IMR-90 (cell line): Measurements from ENCODE around the gene PFN2. TPM values are rescaled to one million over a fixed set of nuclear protein-coding genes. Genes with fewer than 3 reads are reported as not detected.
A peak's percentile ranks its signal among the peaks of the same experiment; 100 is the strongest.

Source experiments
- ATAC-seq: fragments of 200-7000 bp; cut with Tn5 transposase; 2 replicates; pipeline ENCODE4 v1.9.1; 2020; ENCODE audit warnings: low read depth, mild to moderate bottlenecking, moderate library complexity
- BruUV-seq: library from RNA; stranded (reverse); fragments of 400-500 nt; replicated peaks from 2 replicates; lab custom pipeline; 2021; lab: Mats Ljungman, UMichigan
- CTCF ChIA-PET: fragments of 300-600 bp; formaldehyde crosslinking; extraction: SDS; loops from one replicate; lab custom pipeline; 2021; ENCODE audit warnings: antibody characterized with exemption; lab: Yijun Ruan, JAX
- POLR2A ChIA-PET: fragments of 300-600 bp; sonication (Branson Sonifier 250); formaldehyde crosslinking; loops from one replicate; lab custom pipeline; 2022; ENCODE audit warnings: antibody characterized with exemption; ENCODE audit not compliant: unreplicated experiment; lab: Charles Lee
- DNase-seq: peaks from one replicate; pipeline ENCODE4 v3.0.0; 2013
- H2AFZ ChIP-seq: replicated peaks from 2 replicates; pipeline ENCODE3; 2013; ENCODE audit warnings: low read length, mild to moderate bottlenecking; ENCODE audit not compliant: poor library complexity
- H2AK5ac ChIP-seq: 2 replicates; pipeline ENCODE4 v1.6.1; 2013; ENCODE audit warnings: low read depth, low read length, inconsistent platforms
- H2AK9ac ChIP-seq: replicated peaks from 2 replicates; pipeline ENCODE3; 2013; ENCODE audit warnings: mild to moderate bottlenecking, low read depth, low read length, moderate library complexity; ENCODE audit not compliant: poor library complexity
- H2BK120ac ChIP-seq: 2 replicates; pipeline ENCODE4 v1.6.1; 2013; ENCODE audit warnings: low read depth, low read length, inconsistent platforms
- H2BK15ac ChIP-seq: 3 replicates; pipeline ENCODE4 v1.6.1; 2013; ENCODE audit warnings: low read depth, low read length, inconsistent platforms
- H2BK20ac ChIP-seq: 2 replicates; pipeline ENCODE4 v1.6.1; 2013; ENCODE audit warnings: low read depth, mild to moderate bottlenecking, inconsistent platforms, low read length, moderate library complexity
- H2BK5ac ChIP-seq: 2 replicates; pipeline ENCODE4 v1.6.1; 2013; ENCODE audit warnings: mild to moderate bottlenecking, low read depth, low read length, inconsistent platforms; ENCODE audit not compliant: poor library complexity, severe bottlenecking
- H3K14ac ChIP-seq: replicated peaks from 2 replicates; pipeline ENCODE4 v1.6.1; 2013; ENCODE audit warnings: low read depth, low read length, inconsistent platforms
- H3K18ac ChIP-seq: 2 replicates; pipeline ENCODE4 v1.6.1; 2013; ENCODE audit warnings: low read depth, low read length, control low read depth
- H3K23ac ChIP-seq: 2 replicates; pipeline ENCODE4 v1.6.1; 2013; ENCODE audit warnings: low read depth, low read length, inconsistent platforms
- H3K27ac ChIP-seq: 2 replicates; pipeline ENCODE4 v1.5.1; 2013; ENCODE audit warnings: mild to moderate bottlenecking, control low read depth, low read length; ENCODE audit not compliant: insufficient read depth
- H3K27me3 ChIP-seq: 2 replicates; pipeline ENCODE4 v1.6.1; 2013; ENCODE audit warnings: low read length; ENCODE audit not compliant: control insufficient read depth, insufficient read depth
- H3K36me3 ChIP-seq: 2 replicates; pipeline ENCODE4 v1.6.1; 2013; ENCODE audit warnings: low read length, mixed read lengths; ENCODE audit not compliant: control insufficient read depth, insufficient read depth
- H3K4ac ChIP-seq: 2 replicates; pipeline ENCODE4 v1.6.1; 2013; ENCODE audit warnings: low read depth, low read length, inconsistent platforms
- H3K4me1 ChIP-seq: 2 replicates; pipeline ENCODE4 v1.6.1; 2013; ENCODE audit warnings: low read length, mixed read lengths; ENCODE audit not compliant: control insufficient read depth, insufficient read depth
- H3K4me2 ChIP-seq: 2 replicates; pipeline ENCODE4 v1.6.1; 2013; ENCODE audit warnings: low read depth, mild to moderate bottlenecking, control low read depth, low read length, moderate library complexity
- H3K4me3 ChIP-seq: 2 replicates; pipeline ENCODE4 v1.5.1; 2013; ENCODE audit warnings: low read depth, mild to moderate bottlenecking, control low read depth, low read length, moderate library complexity; ENCODE audit not compliant: insufficient read depth
- H3K56ac ChIP-seq: 2 replicates; pipeline ENCODE4 v1.6.1; 2013; ENCODE audit warnings: low read length, inconsistent platforms; ENCODE audit not compliant: insufficient read depth; ENCODE audit errors: extremely low read depth
- H3K79me1 ChIP-seq, 2 experiments: 2 replicates each; pipeline ENCODE4 v1.6.1; 2013; ENCODE audit warnings: low read length in 2 of 2, inconsistent platforms in 1 of 2, low read depth in 1 of 2
- H3K9ac ChIP-seq: 2 replicates; pipeline ENCODE4 v1.6.1; 2013; ENCODE audit warnings: low read depth, low read length, control low read depth
- H3K9me1 ChIP-seq: 2 replicates; pipeline ENCODE4 v1.6.1; 2013; ENCODE audit warnings: low read length, inconsistent platforms; ENCODE audit not compliant: insufficient read depth
- H3K9me3 ChIP-seq: 2 replicates; pipeline ENCODE4 v1.6.1; 2013; ENCODE audit warnings: low read length; ENCODE audit not compliant: control insufficient read depth, insufficient read depth
- H4K20me1 ChIP-seq: 2 replicates; pipeline ENCODE4 v1.6.1; 2013; ENCODE audit warnings: low read length, inconsistent platforms; ENCODE audit not compliant: insufficient read depth
- H4K5ac ChIP-seq: 2 replicates; pipeline ENCODE4 v1.6.1; 2013; ENCODE audit warnings: mild to moderate bottlenecking, low read depth, low read length, control low read depth
- H4K8ac ChIP-seq, 2 experiments: 2 replicates each; pipeline ENCODE4 v1.6.1; 2013; ENCODE audit warnings: low read depth in 2 of 2, low read length in 2 of 2, control low read depth in 1 of 2, inconsistent platforms in 1 of 2
- H4K91ac ChIP-seq: 2 replicates; pipeline ENCODE4 v1.6.1; 2013; ENCODE audit warnings: low read depth, low read length, inconsistent platforms; ENCODE audit not compliant: insufficient read depth
- CTCF ChIP-seq: conservative IDR thresholded peaks from 2 replicates; pipeline ENCODE4 v1.5.1; 2012; ENCODE audit warnings: mild to moderate bottlenecking, low read depth, low read length, improper control_type of control experiment
- MAFK ChIP-seq: IDR thresholded peaks from 2 replicates; pipeline ENCODE4 v1.6.1; 2012; ENCODE audit warnings: low read depth, low read length, improper control_type of control experiment
- MAZ ChIP-seq: IDR thresholded peaks from 2 replicates; pipeline ENCODE4 v1.6.1; 2012; ENCODE audit warnings: low read depth, mild to moderate bottlenecking, low read length, improper control_type of control experiment, moderate library complexity, borderline replicate concordance
- SMC3 ChIP-seq: fragments of 150-350 bp; IDR thresholded peaks from 2 replicates; pipeline ENCODE4 v1.6.1; 2016; ENCODE audit warnings: low read depth, mild to moderate bottlenecking, antibody characterized with exemption, low read length, moderate library complexity
- WGBS, 2 experiments: methylation state at CpG; one replicate each; pipeline versions ENCODE4 v1.1.5 to v1.1.7; 2013; ENCODE audit warnings: missing lambda C conversion rate in 2 of 2; ENCODE audit not compliant: insufficient read length in 1 of 2; ENCODE audit errors: extremely low coverage in 2 of 2; 5-methylcytosine and 5-hydroxymethylcytosine counted together
- dilution Hi-C: fragments of 300-500 bp; cut with HindIII; formaldehyde crosslinking; loops from one replicate; pipeline ENCODE4 v1.14.3; 2018; ENCODE audit warnings: low sequenced_read_pairs; ENCODE audit not compliant: unreplicated experiment
- in situ Hi-C: fragments of 300-500 bp; cut with MboI; formaldehyde crosslinking; loops from 3 replicates; pipeline ENCODE4 v1.14.3; 2019; ENCODE audit warnings: low sequenced_read_pairs, inconsistent platforms, mixed read lengths
- intact Hi-C: fragments of 100-400 bp; cut with micrococcal nuclease; formaldehyde crosslinking; loops from 2 replicates; pipeline ENCODE4 v1.10.0; 2022
- polyA plus RNA-seq, 3 experiments: library from polyadenylated mRNA; depleted of rRNA; stranded (reverse); fragments of >200 nt; gene quantifications; 2 replicates each; pipeline ENCODE4 v1.2.3, GENCODE V29; 2012; ENCODE audit warnings: low replicate concordance in 1 of 3
- total RNA-seq: library from RNA; depleted of rRNA; stranded (reverse); fragments of >200 nt; gene quantifications from 2 replicates; pipeline ENCODE4 v1.2.3, GENCODE V29; 2012

The PFN2 gene
- total and polyA plus RNA-seq, 2 of the 4 experiments (the other 2 are of a cell fraction): 256 to 444 TPM

DNA sequence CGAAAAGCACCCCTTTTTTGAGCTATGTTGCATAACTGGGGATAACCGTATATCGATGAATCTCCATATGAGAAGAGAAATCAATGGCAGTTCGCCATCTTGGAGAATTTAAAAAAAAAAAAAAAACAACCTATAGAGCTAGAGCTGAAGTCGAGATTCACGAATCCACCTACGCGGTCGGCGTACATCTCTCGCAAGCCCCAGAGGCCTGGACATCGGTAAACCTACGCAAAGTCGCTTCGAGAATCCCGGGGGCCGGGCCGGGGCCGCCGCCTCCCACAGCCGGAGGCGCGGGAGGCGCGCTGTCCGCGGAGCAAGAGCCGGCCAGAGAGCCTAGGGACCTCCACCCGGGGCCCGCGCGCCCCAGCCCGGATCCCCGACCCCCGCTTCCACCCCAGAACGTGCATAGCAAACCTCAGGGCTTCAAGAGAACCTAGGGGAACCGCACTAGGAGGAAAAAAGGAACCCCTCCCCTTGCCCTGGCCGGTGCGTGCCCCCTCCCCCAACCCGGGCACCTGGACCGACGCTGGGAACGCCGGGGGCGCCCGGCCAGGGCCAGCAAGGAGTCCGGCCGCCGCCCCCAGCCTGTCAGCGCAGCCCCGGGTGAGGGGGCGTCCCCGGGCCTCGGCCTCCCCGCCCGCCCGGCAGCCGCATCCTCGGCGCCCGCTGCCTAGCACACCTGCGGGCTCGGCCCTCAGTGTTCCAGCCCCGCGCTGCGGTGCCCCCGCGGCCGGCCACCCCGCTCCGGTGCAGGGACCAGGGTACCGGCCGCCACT, 567 bp downstream of the PFN2 start:
- in situ Hi-C loops (loop anchor here (5.0 kb wide), 1 partner anchor 212 kb away; no protein-coding TSS in a partner anchor), intact Hi-C loops (loop anchor here (1.0 to 10.0 kb wide), 4 partner anchors 34 to 555 kb away; partner anchors contain the start of gene TSC22D2), dilution Hi-C loops (no loop called here)
- peak overlapping the region; percentile 69 for H2BK120ac ChIP-seq
- 1% methylated on average over 21 of the region's 73 CpGs; no CpG with 5 or more reads in 1 of the 2 experiments for WGBS, 2 experiments
- TF ChIP-seq SMC3 (no peak), CTCF (no peak), MAFK (no peak), MAZ (0 out of 2 replicates have a peak, but pooled peaks have one; percentile 9)
- peak overlapping the region; percentile 95 for H3K4ac ChIP-seq
- no peak overlapping the region for H2BK20ac ChIP-seq
- H3K9ac ChIP-seq: peak overlapping the region; percentile 93
- ChIA-PET POLR2A (interaction anchor here (0.6 to 2.5 kb wide), 6 partner anchors 164 to 250 kb away, joined by 3 to 17 read pairs (median 3); no protein-coding TSS in a partner anchor), CTCF (interaction anchor here (0.6 kb wide), 2 partner anchors 159 to 519 kb away, joined by 3 to 4 read pairs; no protein-coding TSS in a partner anchor)
- peaks cover 4 to 30% of the 10 kb centered on the region in 2 experiments; a peak in 2 of 4 replicates for H3K79me1 ChIP-seq
- peak overlapping the region; percentile 93 for H3K27ac ChIP-seq
- H4K91ac ChIP-seq: peak overlapping the region; percentile 92
- BruUV-seq: no TSS peak
- H3K14ac ChIP-seq: peak overlapping the region; percentile 98
- peak overlapping the region; percentile 97 for H2AFZ ChIP-seq
- H3K18ac ChIP-seq: peak overlapping the region; percentile 72
- H3K4me1 ChIP-seq: peaks cover 5% of the 10 kb centered on the region
- peak overlapping the region; percentile 95 for H2BK5ac ChIP-seq
- H2AK5ac ChIP-seq: peak overlapping the region; percentile 81
- H3K36me3 ChIP-seq: peaks cover 12% of the 10 kb centered on the region
- H3K4me3 ChIP-seq: peak overlapping the region; percentile 95
- H3K56ac ChIP-seq: peak overlapping the region; percentile 89
- H4K8ac ChIP-seq: peak overlapping the region; percentile 33 to 80
- H3K27me3 ChIP-seq: no peaks in the 10 kb centered on the region
- peaks cover 23% of the 10 kb centered on the region; the same call in 1 of the 2 replicates for H4K20me1 ChIP-seq
- no peaks in the 10 kb centered on the region for H3K9me3 ChIP-seq
- H3K4me2 ChIP-seq: peak overlapping the region; percentile 82
- H3K23ac ChIP-seq: peak overlapping the region; percentile 95
- peak overlapping the region; percentile 13; the same call in 1 of the 3 replicates for H2BK15ac ChIP-seq
- H3K9me1 ChIP-seq: no peaks in the 10 kb centered on the region
- H2AK9ac ChIP-seq: peak overlapping the region; percentile 94
- peak; percentile 46 for ATAC-seq
- H4K5ac ChIP-seq: peak overlapping the region; percentile 59
- DNase-seq: peak; percentile 90
